Activated naive CD8-positive, alpha-beta T cell treated with anti-CD3 and anti-CD28 coated beads, Interleukin-2, amount 10 ng/mL, durations not matched to agents 7 days and 5 days (primary cell): Measurements from ENCODE around the gene MMEL1. TPM values are rescaled to one million over a fixed set of nuclear protein-coding genes. Genes with fewer than 3 reads are reported as not detected.
A peak's percentile ranks its signal among the peaks of the same experiment; 100 is the strongest.

Source experiments
- ATAC-seq: fragments of 150-1000 bp; cut with Tn5 transposase; one replicate; pipeline ENCODE4 v1.10.0; 2021; ENCODE audit warnings: low read depth, moderate library complexity
- POLR2A ChIA-PET: fragments of 350-600 bp; sonication (Branson Sonifier 250); formaldehyde crosslinking; loops from one replicate; lab custom pipeline; 2021; ENCODE audit warnings: antibody characterized with exemption; lab: Charles Lee
- DNase-seq: peaks from one replicate; pipeline ENCODE4 v3.0.0; 2021
- H3K27ac Mint-ChIP-seq: one replicate; pipeline ENCODE4 v1.8.0; 2022; ENCODE audit warnings: mild to moderate bottlenecking, mixed read lengths
- H3K27me3 Mint-ChIP-seq: one replicate; pipeline ENCODE4 v1.8.0; 2022; ENCODE audit warnings: mild to moderate bottlenecking, moderate library complexity, mixed read lengths
- H3K36me3 Mint-ChIP-seq: one replicate; pipeline ENCODE4 v1.8.0; 2021; ENCODE audit warnings: mild to moderate bottlenecking, mixed read lengths
- H3K4me1 Mint-ChIP-seq: one replicate; pipeline ENCODE4 v1.8.0; 2021; ENCODE audit warnings: mixed read lengths
- H3K4me3 Mint-ChIP-seq: one replicate; pipeline ENCODE4 v1.8.0; 2022; ENCODE audit warnings: mild to moderate bottlenecking, moderate library complexity, mixed read lengths
- H3K9me3 Mint-ChIP-seq: one replicate; pipeline ENCODE4 v1.8.0; 2021; ENCODE audit warnings: mixed read lengths
- total RNA-seq, 2 experiments: library from RNA; stranded (reverse); gene quantifications; one replicate each; pipeline ENCODE4 v1.2.3, GENCODE V29; 2021

The MMEL1 gene
- total RNA-seq, 2 experiments from 2014 or later, result 3.0 to 4.1 TPM

DNA sequence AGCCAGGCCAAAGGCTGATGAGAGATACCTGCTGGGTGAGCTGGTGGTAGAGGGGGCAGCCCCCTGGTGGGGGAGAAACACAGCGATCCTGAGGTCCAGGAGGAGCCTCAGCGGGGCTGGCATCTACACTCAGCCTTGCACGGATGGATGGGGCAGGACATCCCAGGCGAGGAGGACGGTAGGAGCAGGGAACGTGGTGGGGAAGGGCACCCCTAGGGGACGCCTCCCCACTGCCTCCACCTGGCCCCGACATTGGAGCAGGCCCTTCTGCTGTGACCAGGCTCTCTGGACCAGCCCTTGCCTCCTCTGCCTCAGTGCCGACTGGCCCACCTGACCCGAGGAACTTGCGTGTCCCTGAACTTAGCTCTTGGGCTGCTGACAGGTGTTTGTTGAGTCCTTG, 6.4 kb upstream of the MMEL1 start:
- no peak overlapping the region for H3K27ac Mint-ChIP-seq
- no peak overlapping the region for H3K4me3 Mint-ChIP-seq

DNA sequence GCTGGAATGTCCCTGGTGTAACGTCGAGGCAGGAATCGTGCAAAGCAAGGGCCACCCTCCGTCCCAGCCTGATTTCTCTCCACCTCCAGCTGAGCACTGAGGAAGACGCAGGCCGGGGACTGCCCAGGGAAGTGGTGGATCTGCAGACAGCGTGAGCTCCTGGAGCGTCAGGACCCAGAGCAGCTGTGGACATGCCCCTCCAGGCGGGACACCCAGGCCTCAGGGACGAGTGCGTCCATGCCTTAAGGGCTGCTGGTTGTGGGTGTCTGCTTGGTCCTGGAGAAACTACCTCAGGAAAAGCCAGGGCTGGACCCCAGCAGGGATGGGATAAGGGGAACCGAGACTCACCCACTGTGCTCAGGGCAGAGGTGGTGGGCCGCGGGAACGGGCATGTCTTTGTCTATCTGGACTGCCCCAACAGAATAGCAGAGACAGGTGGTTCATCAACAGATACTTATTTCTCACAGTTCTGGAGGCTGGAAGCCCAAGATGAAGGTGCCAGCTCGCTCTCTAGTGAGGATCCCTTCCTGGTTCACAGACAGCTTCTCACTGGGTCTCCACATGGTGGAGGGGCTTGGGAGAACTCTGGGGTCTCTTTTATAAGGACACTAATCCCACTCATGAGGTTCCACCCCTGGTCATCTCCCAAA, 5.8 kb upstream of the MMEL1 start:
- Mint-ChIP-seq H3K4me3 (no peak overlapping the region), H3K9me3 (peaks cover 13% of the 10 kb centered on the region), H3K36me3 (peaks cover 4% of the 10 kb centered on the region), H3K27ac (no peak overlapping the region), H3K27me3 (peaks cover 3% of the 10 kb centered on the region), H3K4me1 (peaks cover 4% of the 10 kb centered on the region)
- no peak for DNase-seq
- ATAC-seq, result no peak
- POLR2A ChIA-PET, result interaction anchor here (0.9 kb wide), 1 partner anchor 54 kb away, joined by 3 read pairs; no protein-coding TSS in a partner anchor

More for the DNA sequence above, 6.4 kb upstream of the MMEL1 start:
- peaks cover 8% of the 10 kb centered on the region for H3K4me1 Mint-ChIP-seq
- H3K9me3 Mint-ChIP-seq, result peaks cover 13% of the 10 kb centered on the region
- DNase-seq (no peak), ATAC-seq (no peak)
- H3K27me3 Mint-ChIP-seq, result peaks cover 3% of the 10 kb centered on the region
- H3K36me3 Mint-ChIP-seq, result peaks cover 4% of the 10 kb centered on the region
- POLR2A ChIA-PET, result interaction anchor here (1.9 kb wide), 1 partner anchor 84 kb away, joined by 10 read pairs; the partner anchor contains the start of gene TNFRSF14

DNA sequence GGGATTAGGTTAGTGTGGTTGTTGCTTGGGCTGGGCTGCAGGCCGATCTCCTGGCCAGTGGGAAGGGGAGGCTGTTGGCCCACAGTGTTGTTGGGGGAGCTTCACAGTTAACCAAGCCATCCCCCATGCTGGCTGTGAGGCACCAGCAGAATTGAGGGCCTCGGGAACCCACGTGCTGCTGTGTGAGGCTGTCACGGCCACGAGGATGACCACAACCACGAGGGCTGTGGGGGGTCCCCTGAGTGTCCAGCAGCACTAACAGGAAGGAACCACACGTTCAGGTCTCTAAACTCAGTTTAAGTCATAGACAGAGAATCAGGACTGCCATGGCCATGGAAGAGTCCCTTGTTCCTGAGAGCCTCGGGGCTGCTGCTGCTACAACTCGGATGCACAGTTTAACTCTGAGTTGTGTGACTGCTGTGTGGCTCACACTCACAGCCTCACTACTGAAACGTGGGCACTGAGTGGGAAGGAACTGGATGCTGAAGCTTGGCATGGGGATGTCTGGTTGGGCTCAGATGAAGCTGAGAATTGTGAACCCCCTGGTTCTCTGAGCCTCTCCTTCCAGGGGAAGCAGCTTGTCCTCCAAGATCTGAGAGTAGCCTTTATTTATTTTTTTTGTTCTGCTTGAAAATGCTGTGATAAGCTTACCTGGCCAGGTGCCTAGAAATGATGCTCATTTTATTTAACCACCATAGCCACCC, 4.8 kb upstream of the MMEL1 start:
- POLR2A ChIA-PET, result interaction anchor here (1.5 kb wide), 1 partner anchor 82 kb away, joined by 3 read pairs; the partner anchor contains the start of gene TNFRSF14
- Mint-ChIP-seq H3K4me3 (no peak overlapping the region), H3K27ac (no peak overlapping the region), H3K4me1 (peaks cover 3% of the 10 kb centered on the region), H3K36me3 (peaks cover 4% of the 10 kb centered on the region), H3K9me3 (peaks cover 13% of the 10 kb centered on the region), H3K27me3 (peaks cover 3% of the 10 kb centered on the region)
- ATAC-seq (no peak), DNase-seq (no peak)

DNA sequence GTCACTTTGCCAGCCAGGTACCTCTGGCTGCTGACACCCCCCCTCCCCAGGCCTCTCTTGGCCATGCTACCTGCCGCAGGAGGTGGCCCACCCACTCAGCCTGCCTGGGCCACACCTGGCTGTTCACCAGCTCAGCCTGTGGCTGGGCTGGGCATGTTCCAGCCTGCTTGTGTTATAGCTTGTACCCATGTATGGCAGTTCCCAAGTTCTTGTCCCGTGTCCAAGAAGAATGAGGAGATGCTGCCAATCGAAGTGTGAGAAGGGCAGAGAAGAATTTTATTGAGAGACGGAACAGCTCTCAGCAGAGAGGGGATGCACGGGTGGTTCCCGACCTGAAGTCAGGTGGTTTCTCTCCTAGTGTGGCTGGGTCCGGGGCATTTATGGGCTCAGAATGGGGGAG, 3.9 kb upstream of the MMEL1 start:
- peaks cover 1% of the 10 kb centered on the region for H3K4me1 Mint-ChIP-seq
- H3K27me3 Mint-ChIP-seq, result peaks cover 5% of the 10 kb centered on the region
- H3K4me3 Mint-ChIP-seq, result no peak overlapping the region
- H3K36me3 Mint-ChIP-seq, result peaks cover 4% of the 10 kb centered on the region
- DNase-seq (peak; percentile 26), ATAC-seq (no peak)
- peaks cover 13% of the 10 kb centered on the region for H3K9me3 Mint-ChIP-seq
- no peak overlapping the region for H3K27ac Mint-ChIP-seq
- POLR2A ChIA-PET, result interaction anchor here (1.5 to 1.9 kb wide), 2 partner anchors 51 to 81 kb away, joined by 3 to 4 read pairs; partner anchors contain the start of gene TNFRSF14

DNA sequence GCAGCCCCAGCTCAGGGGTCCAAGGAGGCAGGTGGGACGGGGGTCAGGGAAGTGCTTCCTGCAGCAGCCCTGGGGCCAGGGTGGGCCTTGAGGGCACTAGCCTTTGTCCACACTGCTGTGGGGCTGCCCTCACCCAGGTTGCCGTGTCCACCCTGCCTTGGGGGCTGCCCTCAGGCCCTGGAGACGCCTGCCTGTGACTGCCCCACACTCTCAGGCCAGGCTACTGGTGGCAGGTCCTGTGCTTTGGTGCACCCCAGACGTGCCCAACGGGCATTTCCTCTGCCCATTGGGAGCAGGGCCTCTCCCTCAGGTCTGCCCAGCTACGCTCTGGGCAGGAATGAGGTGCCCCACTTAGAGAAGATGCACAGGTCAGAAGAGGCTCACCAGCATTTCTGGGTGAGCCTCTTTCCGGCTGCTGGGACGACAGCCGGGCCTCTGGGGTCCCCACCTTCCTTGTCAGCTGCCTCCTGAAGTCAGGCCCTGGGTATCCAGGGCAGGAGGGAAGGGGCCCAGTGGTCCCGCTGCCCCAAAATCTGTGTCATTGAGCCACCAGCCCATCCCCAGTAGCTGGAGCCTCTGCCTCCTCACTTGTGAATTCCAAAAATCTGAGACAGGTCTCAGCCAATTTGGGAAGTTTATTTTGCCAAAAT, 2.7 kb upstream of the MMEL1 start:
- DNase-seq (no peak), ATAC-seq (no peak)
- no peak overlapping the region for H3K4me3 Mint-ChIP-seq
- no peak overlapping the region for H3K27ac Mint-ChIP-seq
- peaks cover 6% of the 10 kb centered on the region for H3K36me3 Mint-ChIP-seq
- peaks cover 2% of the 10 kb centered on the region for H3K4me1 Mint-ChIP-seq
- H3K27me3 Mint-ChIP-seq, result peaks cover 9% of the 10 kb centered on the region
- POLR2A ChIA-PET, result interaction anchor here (1.9 kb wide), 1 partner anchor 50 kb away, joined by 4 read pairs; no protein-coding TSS in a partner anchor
- peaks cover 16% of the 10 kb centered on the region for H3K9me3 Mint-ChIP-seq

DNA sequence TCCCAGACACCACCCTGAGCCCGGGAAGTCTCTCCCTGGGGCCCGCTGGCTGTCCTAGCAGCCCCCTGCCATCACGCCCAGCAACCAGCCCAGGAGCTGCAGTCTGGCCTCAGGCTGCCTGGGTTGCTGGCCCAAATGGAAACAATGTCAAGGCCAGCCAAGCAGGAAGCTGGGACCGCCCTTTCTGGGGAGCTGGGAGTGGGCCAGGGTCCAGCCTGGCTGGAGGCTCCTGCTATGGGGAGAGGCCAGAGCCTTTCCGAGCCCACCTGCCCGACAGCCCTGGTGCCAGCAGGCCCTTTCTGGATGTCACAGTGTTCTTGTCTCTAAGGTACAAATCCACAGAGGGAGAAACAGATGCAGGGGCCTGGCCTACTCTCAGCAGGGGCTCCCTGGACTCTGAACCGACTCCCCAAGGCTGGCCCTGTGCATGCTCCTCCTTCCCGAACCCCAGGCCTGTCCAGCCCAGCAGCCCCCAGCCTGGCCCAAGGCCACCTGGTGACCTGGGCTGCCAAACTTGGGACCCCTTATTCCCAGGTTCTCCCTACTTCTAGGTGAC, 1.2 kb upstream of the MMEL1 start:
- H3K36me3 Mint-ChIP-seq, result peaks cover 6% of the 10 kb centered on the region

DNA sequence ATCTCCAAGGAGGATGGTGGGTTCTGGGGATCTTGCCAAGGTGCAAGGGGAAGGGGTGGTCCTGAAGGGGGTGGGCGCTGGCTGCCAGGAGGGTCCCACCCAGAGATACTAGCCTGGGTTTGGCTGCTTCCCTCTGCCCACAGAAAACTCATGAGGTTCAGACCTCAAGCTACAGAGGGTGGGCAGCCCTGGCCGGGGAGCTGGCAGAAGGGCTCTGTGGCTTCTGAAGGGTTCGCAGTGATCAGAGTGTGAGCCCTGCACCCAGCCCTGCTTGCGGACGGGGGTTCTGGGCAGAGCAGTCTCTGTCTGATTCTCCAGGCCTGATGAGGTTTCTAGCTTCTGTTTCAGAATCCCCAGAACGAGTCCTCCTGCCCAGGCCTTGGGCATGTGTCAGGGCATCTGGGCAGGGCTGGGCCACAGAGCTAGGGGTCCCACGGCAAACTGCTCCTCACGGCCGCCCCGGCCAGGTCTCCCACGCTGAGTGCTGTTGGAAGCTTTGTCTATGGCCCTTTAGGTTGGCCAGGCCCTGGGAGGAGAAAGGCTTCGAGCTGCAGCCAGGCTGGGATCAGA, 635 bp upstream of the MMEL1 start:
- ATAC-seq, result no peak
- Mint-ChIP-seq H3K36me3 (peaks cover 6% of the 10 kb centered on the region), H3K4me3 (no peak overlapping the region), H3K27ac (no peak overlapping the region), H3K9me3 (peaks cover 22% of the 10 kb centered on the region), H3K27me3 (peaks cover 18% of the 10 kb centered on the region), H3K4me1 (peaks cover 2% of the 10 kb centered on the region)
- POLR2A ChIA-PET, result no interaction called here
- DNase-seq, result no peak

More for the DNA sequence above, 1.2 kb upstream of the MMEL1 start:
- DNase-seq, result no peak
- H3K4me3 Mint-ChIP-seq, result no peak overlapping the region
- ATAC-seq, result no peak
- H3K27me3 Mint-ChIP-seq, result peaks cover 18% of the 10 kb centered on the region
- H3K9me3 Mint-ChIP-seq, result peaks cover 22% of the 10 kb centered on the region
- peaks cover 2% of the 10 kb centered on the region for H3K4me1 Mint-ChIP-seq
- POLR2A ChIA-PET, result no interaction called here
- no peak overlapping the region for H3K27ac Mint-ChIP-seq

DNA sequence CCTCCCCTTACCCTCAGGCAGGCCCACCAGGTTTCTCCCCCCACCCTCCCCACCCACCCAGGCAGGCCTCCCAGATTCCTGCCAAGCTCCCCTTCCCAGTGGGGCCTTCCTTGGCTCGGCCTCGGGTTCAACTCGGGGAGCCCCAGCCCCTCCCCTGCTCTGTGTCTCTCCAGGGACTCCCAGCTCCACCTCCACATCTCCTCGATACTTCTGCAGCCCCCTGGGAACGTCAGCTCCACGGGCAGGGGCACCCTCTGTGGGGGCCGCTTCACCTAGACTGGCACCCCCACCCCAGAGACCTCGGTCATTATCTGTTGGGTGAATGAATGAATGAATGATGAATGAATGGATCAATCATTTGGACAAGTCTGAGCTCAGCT, 775 bp downstream of the MMEL1 start:
- POLR2A ChIA-PET, result no interaction called here
- Mint-ChIP-seq H3K27ac (no peak overlapping the region), H3K4me1 (peaks cover 2% of the 10 kb centered on the region), H3K9me3 (peaks cover 19% of the 10 kb centered on the region), H3K4me3 (no peak overlapping the region), H3K36me3 (peaks cover 3% of the 10 kb centered on the region), H3K27me3 (peaks cover 26% of the 10 kb centered on the region)
- ATAC-seq, result no peak
- DNase-seq, result no peak

DNA sequence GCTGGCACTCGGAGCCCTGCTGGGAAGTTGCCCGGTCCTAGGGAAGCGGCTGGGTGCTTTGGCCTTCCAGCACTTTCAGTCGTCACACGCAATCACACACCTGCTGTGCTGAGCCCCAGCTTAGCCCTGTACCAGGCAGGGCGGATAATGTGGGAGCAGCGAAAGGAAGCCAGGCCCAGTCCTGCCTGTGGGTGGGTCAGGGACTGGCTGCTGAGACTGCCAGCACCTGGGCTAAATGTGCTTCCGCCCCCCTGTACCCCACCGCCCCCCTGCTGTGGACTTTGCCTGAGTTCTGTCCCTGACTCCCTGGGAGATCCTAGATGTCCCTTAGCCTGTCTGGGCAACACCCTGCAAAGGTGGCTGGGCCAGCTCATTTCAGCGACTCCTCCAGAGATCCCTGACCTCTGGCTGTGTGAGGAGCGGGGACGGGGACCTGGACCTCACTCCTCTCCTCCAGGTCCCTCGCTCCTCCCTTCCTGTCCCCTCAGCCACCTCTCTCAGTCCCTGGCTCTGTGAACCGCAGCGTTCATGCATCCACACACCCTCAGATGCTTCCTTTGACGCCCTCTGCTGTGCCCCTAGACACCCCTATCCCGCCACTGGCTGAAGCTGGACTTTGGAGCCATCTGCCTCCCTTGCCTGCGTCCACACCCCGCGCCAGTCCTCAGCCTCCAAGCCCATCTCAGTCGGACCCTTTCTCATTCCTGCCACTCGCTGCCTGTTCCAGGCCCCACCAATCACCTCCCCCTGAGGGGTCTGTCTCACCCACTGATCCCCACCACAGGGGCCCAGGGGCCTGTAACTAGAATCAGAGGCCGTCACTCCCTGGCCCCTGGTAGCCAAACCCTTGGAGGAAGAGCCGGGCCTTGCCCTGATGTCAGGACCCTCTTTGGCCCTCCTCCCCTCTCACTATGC, 1.4 kb downstream of the MMEL1 start:
- DNase-seq (no peak), ATAC-seq (no peak)
- POLR2A ChIA-PET, result no interaction called here
- Mint-ChIP-seq H3K4me1 (peaks cover 1% of the 10 kb centered on the region), H3K9me3 (peaks cover 14% of the 10 kb centered on the region), H3K4me3 (no peak overlapping the region), H3K27ac (no peak overlapping the region), H3K27me3 (peaks cover 30% of the 10 kb centered on the region), H3K36me3 (peaks cover 2% of the 10 kb centered on the region)

DNA sequence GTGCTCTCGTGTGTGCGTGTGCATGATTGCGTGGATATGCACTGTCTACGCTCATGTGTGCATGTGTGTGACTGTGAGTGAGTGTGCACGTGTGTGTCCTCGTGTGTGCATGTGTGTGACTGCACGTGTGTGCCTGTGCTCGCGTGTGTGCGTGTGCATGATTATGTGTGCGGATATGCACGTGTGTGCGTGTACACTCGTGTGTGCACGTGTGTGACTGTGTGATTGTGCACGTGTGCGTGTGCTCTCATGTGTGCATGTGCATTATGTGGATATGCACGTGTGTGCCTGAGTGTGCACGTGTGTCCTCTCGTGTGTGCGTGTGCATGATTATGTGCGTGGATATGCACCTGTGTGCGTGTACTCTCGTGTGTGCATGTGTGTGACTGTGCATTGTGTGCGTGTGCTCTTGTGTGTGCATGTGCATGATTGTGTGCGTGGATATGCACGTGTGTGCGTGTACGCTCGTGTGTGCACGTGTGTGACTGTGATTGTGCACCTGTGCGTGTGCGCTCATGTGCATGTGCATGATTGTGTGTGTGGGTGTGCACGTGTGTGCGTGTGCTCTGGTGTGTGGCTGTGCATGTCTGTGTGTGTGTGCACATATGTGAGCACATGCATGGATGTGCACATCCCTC, 2.2 kb downstream of the MMEL1 start:
- Mint-ChIP-seq H3K4me3 (no peak overlapping the region), H3K36me3 (peaks cover 2% of the 10 kb centered on the region), H3K9me3 (peaks cover 9% of the 10 kb centered on the region), H3K4me1 (peaks cover 1% of the 10 kb centered on the region), H3K27me3 (peaks cover 38% of the 10 kb centered on the region), H3K27ac (no peak overlapping the region)
- ATAC-seq (no peak), DNase-seq (no peak)
- POLR2A ChIA-PET, result interaction anchor here (1.0 kb wide), 1 partner anchor 43 kb away, joined by 3 read pairs; no protein-coding TSS in a partner anchor

DNA sequence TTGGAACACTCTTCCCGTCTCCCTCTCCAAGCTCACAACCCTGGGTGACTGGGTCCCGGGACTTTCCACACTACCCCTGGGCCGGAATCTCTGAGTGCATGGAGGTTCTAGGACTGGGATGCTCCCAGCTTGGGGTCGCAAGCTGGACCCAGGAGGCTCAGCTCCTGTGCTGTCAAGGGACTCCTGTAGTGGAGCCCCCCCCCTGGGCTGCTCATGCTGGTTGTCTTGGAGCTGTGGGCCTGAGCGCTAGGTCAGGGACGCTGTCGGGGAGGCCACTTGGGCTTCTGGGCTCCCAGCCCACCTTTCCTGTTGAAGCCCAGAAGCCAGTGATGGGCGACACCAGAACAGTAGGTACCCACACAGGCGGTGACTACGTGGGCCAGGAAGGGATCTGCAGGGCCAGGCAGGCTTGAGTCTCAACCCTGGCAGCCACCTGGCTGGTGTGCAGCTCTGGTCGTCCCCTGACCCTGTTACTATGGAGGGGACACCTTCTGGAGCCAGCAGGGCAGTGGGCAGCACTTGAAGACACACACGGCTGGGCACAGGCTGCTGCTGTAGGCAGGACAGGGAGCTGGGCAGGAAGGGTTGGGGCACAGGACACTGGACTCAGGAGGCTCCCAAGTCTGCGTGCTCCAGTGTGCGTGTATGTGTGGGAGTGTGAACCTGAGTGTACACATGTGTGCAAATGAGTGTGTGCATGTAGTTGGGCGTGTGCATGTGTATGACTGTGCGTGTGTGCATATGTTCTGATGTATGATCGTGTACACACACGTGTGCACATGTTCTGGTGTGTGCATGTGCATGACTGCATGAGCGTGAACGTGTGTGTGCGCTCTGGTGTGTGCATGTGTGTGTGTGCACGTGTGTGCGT, 3.0 kb downstream of the MMEL1 start:
- Mint-ChIP-seq H3K4me3 (no peak overlapping the region), H3K36me3 (peaks cover 2% of the 10 kb centered on the region), H3K4me1 (peaks cover 1% of the 10 kb centered on the region), H3K27me3 (peaks cover 39% of the 10 kb centered on the region), H3K9me3 (peaks cover 9% of the 10 kb centered on the region), H3K27ac (no peak overlapping the region)
- ATAC-seq (no peak), DNase-seq (no peak)
- POLR2A ChIA-PET, result interaction anchor here (1.0 kb wide), 1 partner anchor 42 kb away, joined by 3 read pairs; no protein-coding TSS in a partner anchor
